ENCODE measurements around the gene TMEM150B. TPM values are rescaled to one million over a fixed set of nuclear protein-coding genes. Genes with fewer than 3 reads are reported as not detected.
A peak's percentile ranks its signal among the peaks of the same experiment; 100 is the strongest.

The TMEM150B gene
- total and polyA plus RNA-seq, 10 donors, result 1.7 to 34.1 (median 7.8) TPM

- Histone ChIP-seq H3K27me3 (replicated peaks in 1 of 7) (peaks cover 0 to 90% (median 44%) of the 10 kb centered on the region in 7 donors), H3K27ac (peak within 1 kb of the TSS in 1 of 8 donors; percentile 23), H3K9me3 (no peaks in the 10 kb centered on the region), H3K36me3 (no peaks in the 10 kb centered on the region), H3K4me3 (peak within 1 kb of the TSS; percentile 25 to 71 (median 44)), H3K4me1 (peaks cover 9 to 29% (median 18%) of the 10 kb centered on the region in 6 donors)
- DNase-seq, result no peak
- intact Hi-C loops (cut with DNase I; ENCODE audit: low total_unique reads), result no loop called here
- TF ChIP-seq POLR2AphosphoS5 (IDR thresholded peaks at IDR 0.05) (no peak), CTCF (IDR thresholded peaks at IDR 0.05 in 8 of 11, conservative IDR thresholded peaks at IDR 0.05 in 3 of 11) (no peak), POLR2A (IDR thresholded peaks at IDR 0.05) (no peak)
- WGBS, 5 donors, result 3 to 7% (median 3%) methylated on average over 18 to 42 of the region's 43 CpGs
These were observed 29.6 kb upstream of the TMEM150B start, which contains the start of gene COX6B2 for GRCh38 chr19:55354698-55355212. TSS of gene COX6B2 (minus strand) at chr19:55354719. CDS start at chr19:55354521, 198 bp downstream.

- no peak for TF ChIP-seq POLR2A (IDR thresholded peaks at IDR 0.05)
- peak in 1 of 11 experiments; percentile 0 for TF ChIP-seq CTCF (IDR thresholded peaks at IDR 0.05 in 8 of 11, conservative IDR thresholded peaks at IDR 0.05 in 3 of 11)
- TF ChIP-seq POLR2AphosphoS5 (IDR thresholded peaks at IDR 0.05), result peak in 1 of 3 donors; percentile 69
These were observed 28.9 kb upstream of the TMEM150B start for GRCh38 chr19:55353803-55354697.

GRCh38 chr19:55353356-55353802 lies 28.2 kb upstream of the TMEM150B start:
- Histone ChIP-seq H3K9me3 (no peaks in the 10 kb centered on the region), H3K36me3 (peaks cover 0 to 8% (median 0%) of the 10 kb centered on the region in 6 donors), H3K27ac (peak overlapping the region in 1 of 8 donors; percentile 23), H3K27me3 (replicated peaks in 1 of 7) (peaks cover 0 to 83% (median 44%) of the 10 kb centered on the region in 7 donors), H3K4me3 (peak overlapping the region; percentile 25 to 71 (median 44)), H3K4me1 (peaks cover 9 to 29% (median 18%) of the 10 kb centered on the region in 6 donors)
- 4 to 20% (median 6%) methylated on average over 10 to 24 of the region's 24 CpGs for WGBS, 5 donors
- intact Hi-C loops (cut with DNase I; ENCODE audit: low total_unique reads), result no loop called here
- TF ChIP-seq POLR2A (IDR thresholded peaks at IDR 0.05) (no peak), POLR2AphosphoS5 (IDR thresholded peaks at IDR 0.05) (no peak), CTCF (IDR thresholded peaks at IDR 0.05 in 8 of 11, conservative IDR thresholded peaks at IDR 0.05 in 3 of 11) (no peak)
- no peak for DNase-seq

More at GRCh38 chr19:55353803-55354697, 28.9 kb upstream of the TMEM150B start:
- Histone ChIP-seq H3K36me3 (peaks cover 0 to 3% (median 0%) of the 10 kb centered on the region in 6 donors), H3K27ac (peak overlapping the region in 1 of 8 donors; percentile 23), H3K27me3 (replicated peaks in 1 of 7) (peaks cover 0 to 90% (median 44%) of the 10 kb centered on the region in 7 donors), H3K9me3 (no peaks in the 10 kb centered on the region), H3K4me3 (peak overlapping the region; percentile 25 to 71 (median 44)), H3K4me1 (peaks cover 9 to 29% (median 18%) of the 10 kb centered on the region in 6 donors)
- intact Hi-C loops (cut with DNase I; ENCODE audit: low total_unique reads), result no loop called here
- whole genome bisulfite sequencing, 5 donors, result 1 to 3% (median 2%) methylated on average over 48 to 72 of the region's 72 CpGs
- peak; percentile 86 for DNase-seq
